T-helper 22 cell (primary cell): ENCODE data around the gene KRT7.
"Not testable (repeated sequence)": the region's sequence is repeated elsewhere in the genome, so short reads cannot be mapped to it uniquely, and the experiment has no call there.

Experiments
- DNase-seq: peaks from one replicate; pipeline ENCODE4 v3.0.0-alpha.2; 2020; ENCODE audit warnings: low read depth

KRT7 gene

GRCh38 chr12:52255926-52256583, 23.0 kb downstream of the KRT7 start:
- DNase-seq = no peak

- DNase-seq = no peak
Measured at GRCh38 chr12:52256584-52256935, 23.5 kb downstream of the KRT7 start.

GRCh38 chr12:52257074-52257551, 24.1 kb downstream of the KRT7 start:
- no peak for DNase-seq

- DNase-seq = not testable (repeated sequence)
Measured at GRCh38 chr12:52257922-52258321, 24.9 kb downstream of the KRT7 start.

GRCh38 chr12:52258335-52258901, 25.4 kb downstream of the KRT7 start:
- no peak for DNase-seq

GRCh38 chr12:52259657-52260243, 26.7 kb downstream of the KRT7 start:
- no peak for DNase-seq

- DNase-seq = no peak
Measured at GRCh38 chr12:52260361-52261207, 27.5 kb downstream of the KRT7 start.

GRCh38 chr12:52261208-52261484, 28.1 kb downstream of the KRT7 start:
- no peak for DNase-seq

GRCh38 chr12:52262286-52262685, 29.2 kb downstream of the KRT7 start:
- no peak for DNase-seq

- no peak for DNase-seq
Measured at GRCh38 chr12:52263761-52264434, 30.9 kb downstream of the KRT7 start.

- DNase-seq = no peak
Measured at GRCh38 chr12:52264435-52264825, 31.4 kb downstream of the KRT7 start.

- no peak for DNase-seq
Measured at GRCh38 chr12:52266514-52266913, 33.5 kb downstream of the KRT7 start.

- DNase-seq = no peak
Measured at GRCh38 chr12:52267266-52267665, 34.2 kb downstream of the KRT7 start.

GRCh38 chr12:52267699-52268098, 34.7 kb downstream of the KRT7 start:
- DNase-seq = no peak

GRCh38 chr12:52268212-52268611, 35.2 kb downstream of the KRT7 start:
- no peak for DNase-seq

- DNase-seq = no peak
Measured at GRCh38 chr12:52270541-52271070, 37.6 kb downstream of the KRT7 start.

- no peak for DNase-seq
Measured at GRCh38 chr12:52271158-52271557, 38.1 kb downstream of the KRT7 start.

- no peak for DNase-seq
Measured at GRCh38 chr12:52274521-52275120, 41.6 kb downstream of the KRT7 start, which contains the start of gene KRT86. KRT86 (plus strand) TSS chr12:52274645; CDS start chr12:52301917, 27,272 bp downstream.

- no peak for DNase-seq
Measured at GRCh38 chr12:52275686-52276085, 42.6 kb downstream of the KRT7 start.

- no peak for DNase-seq
Measured at GRCh38 chr12:52277486-52278245, 44.6 kb downstream of the KRT7 start.
